Cardiac muscle cell (in vitro differentiated cells and primary cell): ENCODE data around the gene CEP55. TPM values are rescaled to one million over a fixed set of nuclear protein-coding genes. Genes with fewer than 3 reads are reported as not detected.

ENCODE experiments used
- DNase-seq, 2 donors: peaks; one replicate each; pipeline versions ENCODE4 v3.0.0 to v3.0.0-alpha.2; 2010 to 2017; ENCODE audit warnings: low read depth in 1 of 2, low spot score in 1 of 2
- H3K27ac ChIP-seq: fragments of 200-600 bp; sonication (generic); 2 replicates; pipeline ENCODE4 v1.5.1; 2016
- H3K27me3 ChIP-seq: fragments of 200-600 bp; sonication (generic); 2 replicates; pipeline ENCODE4 v1.6.0; 2016; ENCODE audit warnings: control low read depth
- H3K36me3 ChIP-seq: fragments of 200-600 bp; sonication (generic); 2 replicates; pipeline ENCODE4 v1.5.1; 2016; ENCODE audit warnings: control low read depth
- H3K4me1 ChIP-seq: fragments of 200-600 bp; sonication (generic); 2 replicates; pipeline ENCODE4 v1.8.1; 2017; ENCODE audit warnings: low read depth, mild to moderate bottlenecking, mixed run types
- H3K4me3 ChIP-seq: fragments of 200-600 bp; sonication (generic); 2 replicates; pipeline ENCODE4 v1.5.1; 2016; ENCODE audit warnings: mild to moderate bottlenecking
- H3K9me3 ChIP-seq: fragments of 200-600 bp; sonication (generic); 2 replicates; pipeline ENCODE4 v1.5.1; 2017; ENCODE audit warnings: low read depth, mild to moderate bottlenecking, control low read depth
- CTCF ChIP-seq: IDR thresholded peaks from 2 replicates; pipeline ENCODE4 v1.5.1; 2012; ENCODE audit warnings: low read depth, mild to moderate bottlenecking, low read length
- polyA plus RNA-seq: library from polyadenylated mRNA; unstranded; fragments of >200 nt; fragmentation: Nextera tagmentation; extraction: Ambion mirVana; gene quantifications from 2 replicates; pipeline ENCODE4 v1.2.1, GENCODE V29; 2016
- total RNA-seq: library from RNA; depleted of rRNA; stranded (reverse); fragments of >200 nt; gene quantifications from 2 replicates; pipeline ENCODE4 v1.2.3, GENCODE V29; 2016

Gene CEP55
- total and polyA plus RNA-seq, 2 experiments from 2014 or later: 3.1 to 23.8 TPM

- no peaks in the 10 kb centered on the region for H3K4me1 ChIP-seq
- no peak overlapping the region for H3K27ac ChIP-seq
- H3K27me3 ChIP-seq: peaks cover 38% of the 10 kb centered on the region
- H3K9me3 ChIP-seq: no peaks in the 10 kb centered on the region
- H3K36me3 ChIP-seq: no peaks in the 10 kb centered on the region
- TF ChIP-seq CTCF: no peak
- no peak for DNase-seq
- H3K4me3 ChIP-seq: no peak overlapping the region
These were observed 77.5 kb downstream of the CEP55 start for GRCh38 chr10:93573924-93574323.

DNA sequence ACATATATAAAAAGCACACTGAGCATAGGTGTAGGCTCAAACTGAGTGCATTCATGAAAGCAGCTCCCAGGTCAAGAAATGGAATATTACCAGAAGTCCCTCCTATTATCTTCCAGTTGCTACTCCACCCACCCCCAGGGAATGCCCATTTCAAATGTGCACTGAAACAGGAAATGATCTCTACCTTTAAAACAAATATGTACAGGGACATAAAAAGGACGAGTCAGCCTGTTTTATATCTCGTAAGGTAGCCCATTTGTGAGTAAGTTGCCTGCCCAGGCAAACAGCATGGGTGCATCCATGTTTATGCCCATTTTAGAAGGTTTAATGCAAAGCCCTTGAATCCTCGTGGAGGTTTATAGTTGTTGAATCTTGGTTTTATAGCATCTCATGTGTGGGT lies 80.5 kb downstream of the CEP55 start:
- TF ChIP-seq CTCF: no peak
- Histone ChIP-seq H3K9me3 (no peaks in the 10 kb centered on the region), H3K4me3 (no peak overlapping the region), H3K36me3 (no peaks in the 10 kb centered on the region), H3K4me1 (no peaks in the 10 kb centered on the region), H3K27me3 (peaks cover 9% of the 10 kb centered on the region), H3K27ac (no peak overlapping the region)
- DNase-seq: no peak

- no peak overlapping the region for H3K27ac ChIP-seq
- no peak overlapping the region for H3K4me3 ChIP-seq
- H3K4me1 ChIP-seq: no peaks in the 10 kb centered on the region
- H3K27me3 ChIP-seq: peaks cover 5% of the 10 kb centered on the region
- DNase-seq: no peak
- H3K9me3 ChIP-seq: no peaks in the 10 kb centered on the region
- no peaks in the 10 kb centered on the region for H3K36me3 ChIP-seq
- no peak for TF ChIP-seq CTCF
These were observed 81.2 kb downstream of the CEP55 start for GRCh38 chr10:93577565-93577964.

Other genes starting within 250 kb of the CEP55 start
- gene MYOF, start 14.3 kb upstream of the CEP55 start, total RNA-seq: 18.1 and 22.4 TPM in 2 replicates
- 9.6 and 13.4 TPM in 2 replicates for gene MYOF, start 14.3 kb upstream of the CEP55 start, polyA plus RNA-seq
- gene FFAR4, start 70.1 kb downstream of the CEP55 start, total RNA-seq: not detected in 2 replicates
- gene FFAR4, start 70.1 kb downstream of the CEP55 start, polyA plus RNA-seq: not detected in 2 replicates
- gene RBP4, start 104.6 kb downstream of the CEP55 start, total RNA-seq: not detected in 2 replicates
- gene RBP4, start 104.6 kb downstream of the CEP55 start, polyA plus RNA-seq: 0.86 TPM in 1 of 2 replicates, not detected in the other
- gene PDE6C, start 115.9 kb downstream of the CEP55 start, total RNA-seq: not detected in 2 replicates
- gene PDE6C, start 115.9 kb downstream of the CEP55 start, polyA plus RNA-seq: 0.12 and 0.29 TPM in 2 replicates
- gene FRA10AC1, start 206.0 kb downstream of the CEP55 start, total RNA-seq: 4.8 and 13.5 TPM in 2 replicates
- 18.2 and 21.6 TPM in 2 replicates for gene FRA10AC1, start 206.0 kb downstream of the CEP55 start, polyA plus RNA-seq